K562 (cell line): ENCODE data around the gene IRX2. TPM values are rescaled to one million over a fixed set of nuclear protein-coding genes. Genes with fewer than 3 reads are reported as not detected.

Source experiments
- ATAC-seq: fragments of 200-7000 bp; cut with Tn5 transposase; 3 replicates; pipeline ENCODE4 v1.9.1; 2020; ENCODE audit warnings: moderate library complexity
- BruUV-seq: library from RNA; stranded (reverse); fragments of 400-500 nt; replicated peaks from 2 replicates; lab custom pipeline; 2021; lab: Mats Ljungman, UMichigan
- CTCF ChIA-PET: fragments of 300-600 bp; formaldehyde crosslinking; extraction: SDS; loops from one replicate; lab custom pipeline; 2021; ENCODE audit warnings: low intra/inter-chr PET ratio; lab: Yijun Ruan, JAX
- POLR2A ChIA-PET: fragments of 300-600, 350-650 bp; sonication (Branson Sonifier 250); formaldehyde crosslinking; extraction: SDS; loops from one replicate; lab custom pipeline; 2021; ENCODE audit warnings: antibody characterized with exemption, inconsistent platforms; lab: Yijun Ruan, JAX
- DNase-seq, 4 experiments: peaks; one replicate each; pipeline versions ENCODE4 v3.0.0 to v3.0.0-alpha.2; 2011 to 2018; ENCODE audit warnings: low spot score in 3 of 4, mixed read lengths in 3 of 4; ENCODE audit errors: extremely low read depth in 1 of 4
- FAIRE-seq: peaks from 2 replicates; lab custom pipeline; 2011; peaks lifted over from hg19 to GRCh38; lab: Jason Lieb, UNC
- H2AFZ ChIP-seq: 2 replicates; pipeline ENCODE4 v1.6.0; 2011; ENCODE audit warnings: low read depth, low read length, control low read depth, inconsistent platforms
- H3K27ac ChIP-seq: fragments of 200-600 bp; 3 replicates; pipeline ENCODE4 v1.8.0; 2011; ENCODE audit warnings: low read depth, mild to moderate bottlenecking, control low read depth, inconsistent platforms, low read length, moderate library complexity, mixed read lengths; ENCODE audit errors: extremely low read depth
- H3K27me3 ChIP-seq, 2 experiments: fragments of 300-600 bp in 1 of 2; 2 replicates in 1 of 2; 3 replicates in 1 of 2; pipeline versions ENCODE4 v1.6.0 to v1.8.0; 2011; ENCODE audit warnings: inconsistent platforms in 2 of 2, low read length in 2 of 2, mild to moderate bottlenecking in 1 of 2, mixed read lengths in 1 of 2, moderate library complexity in 1 of 2; ENCODE audit not compliant: control insufficient read depth in 2 of 2, insufficient read depth in 2 of 2
- H3K36me3 ChIP-seq: fragments of 300-600 bp; 3 replicates; pipeline ENCODE4 v1.8.0; 2011; ENCODE audit warnings: mild to moderate bottlenecking, low read length, inconsistent platforms; ENCODE audit not compliant: control insufficient read depth, insufficient read depth
- H3K4me1 ChIP-seq, 2 experiments: fragments of 200-600 bp in 1 of 2; replicated peaks in 1 of 2; 2 replicates in 1 of 2; 3 replicates in 1 of 2; pipeline versions ENCODE4 v1.5.1 to v1.8.0; 2011; ENCODE audit warnings: inconsistent platforms in 2 of 2, low read length in 2 of 2, mild to moderate bottlenecking in 1 of 2, mixed read lengths in 1 of 2, moderate library complexity in 1 of 2; ENCODE audit not compliant: control insufficient read depth in 2 of 2, insufficient read depth in 2 of 2
- H3K4me2 ChIP-seq: 2 replicates; pipeline ENCODE4 v1.6.1; 2011; ENCODE audit warnings: low read length, control low read depth, inconsistent platforms, mixed read lengths; ENCODE audit not compliant: insufficient read depth
- H3K4me3 ChIP-seq: fragments of 200-600 bp; sonication (generic), shearing (Covaris generic); 2 replicates; pipeline ENCODE4 v1.5.1; 2016; ENCODE audit warnings: control low read depth, inconsistent platforms
- H3K79me2 ChIP-seq: fragments of 200-600 bp; 3 replicates; pipeline ENCODE4 v1.8.0; 2011; ENCODE audit warnings: low read length, inconsistent platforms; ENCODE audit not compliant: control insufficient read depth, insufficient read depth
- H3K9ac ChIP-seq, 2 experiments: 2 replicates each; pipeline versions ENCODE4 v1.6.0 to v1.6.1; 2011; ENCODE audit warnings: low read depth in 2 of 2, low read length in 2 of 2, control low read depth in 1 of 2, inconsistent platforms in 1 of 2, mild to moderate bottlenecking in 1 of 2, mixed read lengths in 1 of 2; ENCODE audit not compliant: insufficient read depth in 1 of 2
- H3K9me1 ChIP-seq: one replicate; pipeline ENCODE4 v1.6.0; 2011; ENCODE audit warnings: inconsistent platforms, mild to moderate bottlenecking, low read length, moderate library complexity; ENCODE audit not compliant: control insufficient read depth, insufficient read depth
- H3K9me3 ChIP-seq: replicated peaks from 2 replicates; pipeline ENCODE4 v1.5.1; 2011; ENCODE audit warnings: low read depth, low read length, inconsistent platforms; ENCODE audit not compliant: control insufficient read depth, insufficient read depth
- H4K20me1 ChIP-seq: replicated peaks from 2 replicates; pipeline ENCODE4 v1.6.1; 2011; ENCODE audit warnings: low read length, inconsistent platforms, mixed read lengths; ENCODE audit not compliant: control insufficient read depth, insufficient read depth
- HMGN3 ChIP-seq: IDR thresholded peaks from 2 replicates; pipeline ENCODE4 v1.6.1; 2011; ENCODE audit warnings: borderline replicate concordance, low read depth, mild to moderate bottlenecking, mixed read lengths, low read length; ENCODE audit not compliant: insufficient read length; ENCODE audit errors: extremely low read depth
- MAFF ChIP-seq: IDR thresholded peaks from 2 replicates; pipeline ENCODE4 v1.6.1; 2012; ENCODE audit warnings: low read length, improper control_type of control experiment
- WGBS: fragments of 100-300 bp; shearing (Covaris generic); methylation state at CpG from one replicate; pipeline ENCODE4 v1.1.6; 2016; ENCODE audit warnings: low coverage, mixed read lengths; ENCODE audit not compliant: insufficient coverage; ENCODE audit errors: missing lambda C conversion rate; 5-methylcytosine and 5-hydroxymethylcytosine counted together
- in situ Hi-C: fragments of 300-500 bp; cut with MboI; formaldehyde crosslinking; loops from 4 replicates; pipeline ENCODE4 v1.15.0; 2018; ENCODE audit warnings: inconsistent platforms, mixed read lengths
- intact Hi-C: fragments of 100-400 bp; cut with micrococcal nuclease; formaldehyde crosslinking; loops from 2 replicates; pipeline ENCODE4 v1.14.2; 2022
- polyA plus RNA-seq, 8 experiments: library from polyadenylated mRNA; depleted of rRNA in 4 of 8; stranded (reverse) in 5 of 8; unstranded in 3 of 8; fragments of >200 nt; fragmentation: Nextera tagmentation in 2 of 8; fragmentation: Illumina TruSeq in 1 of 8; extraction: Ambion mirVana in 2 of 8; extraction: Trizol in 1 of 8; gene quantifications; 2 replicates each; pipeline versions ENCODE4 v1.2.1 to v1.2.3, GENCODE V29; 2011 to 2014; ENCODE audit warnings: inconsistent platforms in 1 of 8, missing spikeins in 1 of 8
- total RNA-seq, 7 experiments: library from RNA; depleted of rRNA in 6 of 7; stranded (reverse); fragments of >200 nt in 6 of 7; fragmentation: Illumina TruSeq in 2 of 7; extraction: Trizol in 2 of 7; gene quantifications; 2 replicates each; pipeline versions ENCODE4 v1.2.1 to v1.2.3, GENCODE V29; 2011 to 2021; ENCODE audit warnings: low replicate concordance in 1 of 7
- TF ChIP-seq, protein P1 (sequence below): IDR thresholded peaks from 2 replicates; pipeline ENCODE4 v1.6.1; 2011; ENCODE audit warnings: borderline replicate concordance, low read depth, mild to moderate bottlenecking, moderate library complexity, low read length; ENCODE audit not compliant: insufficient read depth, poor library complexity, severe bottlenecking
- TF ChIP-seq, protein P2 (sequence below), 3 experiments: IDR thresholded peaks in 2 of 3; conservative IDR thresholded peaks in 1 of 3; 2 replicates each; pipeline ENCODE4 v1.5.1; 2011 to 2012; ENCODE audit warnings: low read length in 3 of 3, mild to moderate bottlenecking in 3 of 3, control low read depth in 2 of 3, improper control_type of control experiment in 1 of 3, inconsistent platforms in 1 of 3, low read depth in 1 of 3, mixed read lengths in 1 of 3, moderate library complexity in 1 of 3; ENCODE audit not compliant: insufficient read depth in 2 of 3
- TF ChIP-seq, protein P3 (sequence below): fragments of 250-450 bp; sonication (Bioruptor Pico); IDR thresholded peaks from 2 replicates; pipeline ENCODE4 v1.8.0; 2022; ENCODE audit warnings: inconsistent platforms

The IRX2 gene
- total and polyA plus RNA-seq, 9 of the 15 experiments (the other 6 are each of a cell fraction or from before 2014, with no cell fraction given), result 0.13 TPM; not detected in 8

DNA sequence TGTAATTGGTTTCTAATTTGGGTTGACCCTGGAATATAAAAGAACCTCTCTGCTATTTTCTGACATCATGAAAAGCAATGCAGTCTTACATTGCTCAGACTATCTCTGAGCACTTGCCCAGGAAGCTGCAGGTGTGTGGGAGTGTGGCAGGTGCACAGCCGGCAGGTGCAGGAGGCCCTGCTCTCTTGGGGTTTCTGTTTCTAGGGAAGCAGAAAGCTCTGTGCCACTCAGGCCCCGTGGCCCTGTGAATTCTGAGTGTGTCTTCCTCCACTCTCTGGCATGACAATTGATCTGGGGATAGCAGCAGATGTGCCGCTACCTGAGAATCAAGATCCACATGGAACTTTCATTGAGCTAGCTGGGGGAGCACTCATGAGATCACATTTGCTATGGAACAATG, 45.7 kb upstream of the IRX2 start:
- H4K20me1 ChIP-seq, result no peaks in the 10 kb centered on the region
- H3K9me1 ChIP-seq, result no peaks in the 10 kb centered on the region
- no peak for TF ChIP-seq HMGN3
- FAIRE-seq, result no peak
- no peak overlapping the region for H3K9ac ChIP-seq
- DNase-seq, result no peak
- no peak overlapping the region for H3K4me2 ChIP-seq
- no peaks in the 10 kb centered on the region for H3K9me3 ChIP-seq
- ChIA-PET POLR2A (interaction anchor here (0.6 kb wide), 1 partner anchor 531 kb away, joined by 3 read pairs; no protein-coding TSS in a partner anchor), CTCF (no interaction called here)
- intact Hi-C loops, result no loop called here
- H3K4me1 ChIP-seq, result no peaks in the 10 kb centered on the region
- H3K79me2 ChIP-seq, result no peaks in the 10 kb centered on the region
- in situ Hi-C loops, result no loop called here
- ATAC-seq, result no peak
- no TSS peak for BruUV-seq
- H3K27ac ChIP-seq, result no peak overlapping the region
- no peak overlapping the region for H2AFZ ChIP-seq
- H3K36me3 ChIP-seq, result no peaks in the 10 kb centered on the region
- peaks cover 0 to 4% of the 10 kb centered on the region in 2 experiments; a peak in 1 of 5 replicates for H3K27me3 ChIP-seq
- WGBS, result 6% methylated on average over 3 of the region's 3 CpGs
- no peak overlapping the region for H3K4me3 ChIP-seq

DNA sequence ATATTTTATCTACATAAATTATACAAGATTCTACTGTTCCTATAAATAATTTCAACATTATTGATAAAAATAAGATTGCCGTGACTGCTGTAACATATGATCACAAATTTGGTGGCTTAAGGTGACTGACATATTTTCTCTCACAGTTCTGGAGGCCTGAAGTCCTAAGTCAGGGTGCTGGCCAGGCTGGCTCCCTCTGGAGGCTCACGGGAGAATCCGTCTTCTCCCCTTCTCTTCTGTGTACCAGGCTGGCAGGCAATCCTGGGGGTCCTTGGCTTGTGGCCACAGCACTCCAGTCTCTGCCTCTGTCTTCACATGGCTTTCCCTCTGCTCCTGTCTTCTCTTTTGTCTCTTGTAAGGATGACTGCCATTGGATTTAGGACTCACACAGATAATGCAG, 31.7 kb upstream of the IRX2 start:
- in situ Hi-C loops (no loop called here), intact Hi-C loops (no loop called here)
- Histone ChIP-seq H3K36me3 (no peaks in the 10 kb centered on the region), H3K4me2 (no peak overlapping the region), H4K20me1 (no peaks in the 10 kb centered on the region), H3K79me2 (no peaks in the 10 kb centered on the region), H3K27ac (no peak overlapping the region), H3K4me1 (no peaks in the 10 kb centered on the region), H3K9me1 (no peaks in the 10 kb centered on the region), H3K4me3 (no peak overlapping the region), H3K27me3 (peaks cover 0 to 8% of the 10 kb centered on the region in 2 experiments; a peak in 2 of 5 replicates), H3K9ac (no peak overlapping the region), H2AFZ (no peak overlapping the region), H3K9me3 (no peaks in the 10 kb centered on the region)
- BruUV-seq, result no TSS peak
- TF ChIP-seq, protein P1, sequence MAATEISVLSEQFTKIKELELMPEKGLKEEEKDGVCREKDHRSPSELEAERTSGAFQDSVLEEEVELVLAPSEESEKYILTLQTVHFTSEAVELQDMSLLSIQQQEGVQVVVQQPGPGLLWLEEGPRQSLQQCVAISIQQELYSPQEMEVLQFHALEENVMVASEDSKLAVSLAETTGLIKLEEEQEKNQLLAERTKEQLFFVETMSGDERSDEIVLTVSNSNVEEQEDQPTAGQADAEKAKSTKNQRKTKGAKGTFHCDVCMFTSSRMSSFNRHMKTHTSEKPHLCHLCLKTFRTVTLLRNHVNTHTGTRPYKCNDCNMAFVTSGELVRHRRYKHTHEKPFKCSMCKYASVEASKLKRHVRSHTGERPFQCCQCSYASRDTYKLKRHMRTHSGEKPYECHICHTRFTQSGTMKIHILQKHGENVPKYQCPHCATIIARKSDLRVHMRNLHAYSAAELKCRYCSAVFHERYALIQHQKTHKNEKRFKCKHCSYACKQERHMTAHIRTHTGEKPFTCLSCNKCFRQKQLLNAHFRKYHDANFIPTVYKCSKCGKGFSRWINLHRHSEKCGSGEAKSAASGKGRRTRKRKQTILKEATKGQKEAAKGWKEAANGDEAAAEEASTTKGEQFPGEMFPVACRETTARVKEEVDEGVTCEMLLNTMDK, result peak; percentile 27
- TF ChIP-seq, protein P2, sequence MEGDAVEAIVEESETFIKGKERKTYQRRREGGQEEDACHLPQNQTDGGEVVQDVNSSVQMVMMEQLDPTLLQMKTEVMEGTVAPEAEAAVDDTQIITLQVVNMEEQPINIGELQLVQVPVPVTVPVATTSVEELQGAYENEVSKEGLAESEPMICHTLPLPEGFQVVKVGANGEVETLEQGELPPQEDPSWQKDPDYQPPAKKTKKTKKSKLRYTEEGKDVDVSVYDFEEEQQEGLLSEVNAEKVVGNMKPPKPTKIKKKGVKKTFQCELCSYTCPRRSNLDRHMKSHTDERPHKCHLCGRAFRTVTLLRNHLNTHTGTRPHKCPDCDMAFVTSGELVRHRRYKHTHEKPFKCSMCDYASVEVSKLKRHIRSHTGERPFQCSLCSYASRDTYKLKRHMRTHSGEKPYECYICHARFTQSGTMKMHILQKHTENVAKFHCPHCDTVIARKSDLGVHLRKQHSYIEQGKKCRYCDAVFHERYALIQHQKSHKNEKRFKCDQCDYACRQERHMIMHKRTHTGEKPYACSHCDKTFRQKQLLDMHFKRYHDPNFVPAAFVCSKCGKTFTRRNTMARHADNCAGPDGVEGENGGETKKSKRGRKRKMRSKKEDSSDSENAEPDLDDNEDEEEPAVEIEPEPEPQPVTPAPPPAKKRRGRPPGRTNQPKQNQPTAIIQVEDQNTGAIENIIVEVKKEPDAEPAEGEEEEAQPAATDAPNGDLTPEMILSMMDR (IDR thresholded peaks at IDR 0.05 in 2 of 3, conservative IDR thresholded peaks at IDR 0.05 in 1 of 3; ENCODE audit: insufficient read depth in 2 of 3, low read depth in 1 of 3, low read length in 3 of 3), result peak; percentile 13 to 30 (median 21); a peak in 1 of 6 replicates
- TF ChIP-seq, protein P3, sequence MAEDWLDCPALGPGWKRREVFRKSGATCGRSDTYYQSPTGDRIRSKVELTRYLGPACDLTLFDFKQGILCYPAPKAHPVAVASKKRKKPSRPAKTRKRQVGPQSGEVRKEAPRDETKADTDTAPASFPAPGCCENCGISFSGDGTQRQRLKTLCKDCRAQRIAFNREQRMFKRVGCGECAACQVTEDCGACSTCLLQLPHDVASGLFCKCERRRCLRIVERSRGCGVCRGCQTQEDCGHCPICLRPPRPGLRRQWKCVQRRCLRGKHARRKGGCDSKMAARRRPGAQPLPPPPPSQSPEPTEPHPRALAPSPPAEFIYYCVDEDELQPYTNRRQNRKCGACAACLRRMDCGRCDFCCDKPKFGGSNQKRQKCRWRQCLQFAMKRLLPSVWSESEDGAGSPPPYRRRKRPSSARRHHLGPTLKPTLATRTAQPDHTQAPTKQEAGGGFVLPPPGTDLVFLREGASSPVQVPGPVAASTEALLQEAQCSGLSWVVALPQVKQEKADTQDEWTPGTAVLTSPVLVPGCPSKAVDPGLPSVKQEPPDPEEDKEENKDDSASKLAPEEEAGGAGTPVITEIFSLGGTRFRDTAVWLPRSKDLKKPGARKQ (CRISPR knock-in tag), result no peak
- TF ChIP-seq MAFF, result no peak
- ATAC-seq, result 0 out of 3 replicates have a peak, but pooled peaks have one; percentile 36
- CTCF ChIA-PET, result interaction anchor here (0.6 kb wide), 1 partner anchor 9 kb away, joined by 3 read pairs; no protein-coding TSS in a partner anchor
- 0% methylated on average over 3 of the region's 3 CpGs for WGBS
- FAIRE-seq, result no peak
- POLR2A ChIA-PET, result no interaction called here
- DNase-seq, result peak in 1 of 4 experiments; percentile 7
